Measurements from ENCODE around the gene MIXL1.

MIXL1 gene

DNA sequence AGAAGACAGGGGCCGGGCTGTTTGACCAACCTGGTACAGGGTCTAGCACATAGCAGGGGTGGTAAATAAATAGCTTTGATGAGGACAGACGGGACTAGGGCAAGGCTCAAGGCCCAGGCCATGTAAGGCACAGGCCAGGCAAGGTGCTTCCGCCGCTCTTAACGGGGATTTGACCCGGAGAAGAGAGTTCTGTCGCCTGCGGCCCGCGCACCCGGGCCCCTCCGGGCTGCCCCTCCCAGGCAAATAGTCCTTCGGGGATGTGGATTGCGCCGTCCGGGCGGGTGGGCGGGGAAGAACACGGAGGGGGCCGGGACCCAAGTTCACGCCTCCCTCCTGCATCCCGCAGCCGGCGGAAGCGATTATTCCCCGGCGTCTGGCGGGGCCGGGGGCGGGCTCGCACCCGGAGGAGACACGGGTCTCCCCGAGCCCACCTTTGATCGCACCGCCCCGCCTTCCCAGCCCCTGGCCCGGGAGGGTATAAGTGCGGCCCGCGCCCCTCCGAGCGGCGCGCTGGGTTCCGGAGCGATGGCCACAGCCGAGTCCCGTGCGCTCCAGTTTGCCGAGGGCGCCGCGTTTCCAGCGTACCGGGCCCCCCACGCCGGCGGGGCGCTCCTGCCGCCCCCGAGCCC, at the start of gene MIXL1:
Gene MIXL1 (plus strand): TSS at position 508 of the 629 bp plus-strand sequence. CDS start 18 bp downstream, at position 526.
- Histone ChIP-seq H2AFZ (peak within 1 kb of the TSS; percentile 66), H3K4me2 (ENCODE audit: low read length) (peak within 1 kb of the TSS; percentile 47), H3K4me1 (no peaks in the 10 kb centered on the region), H3K36me3 (ENCODE audit: control insufficient read depth, insufficient read depth, low read length) (no peaks in the 10 kb centered on the region), H3K4me3 (ENCODE audit: low read depth, low read length) (no peak within 1 kb of the TSS), H3K9me3 (ENCODE audit: control insufficient read depth, low read length) (no peaks in the 10 kb centered on the region), H3K9ac (no peak within 1 kb of the TSS), H3K27ac (no peak within 1 kb of the TSS), H3K27me3 (ENCODE audit: control insufficient read depth, insufficient read depth, low read length) (no peaks in the 10 kb centered on the region), H3K79me2 (no peaks in the 10 kb centered on the region)
- TF ChIP-seq, protein P1, sequence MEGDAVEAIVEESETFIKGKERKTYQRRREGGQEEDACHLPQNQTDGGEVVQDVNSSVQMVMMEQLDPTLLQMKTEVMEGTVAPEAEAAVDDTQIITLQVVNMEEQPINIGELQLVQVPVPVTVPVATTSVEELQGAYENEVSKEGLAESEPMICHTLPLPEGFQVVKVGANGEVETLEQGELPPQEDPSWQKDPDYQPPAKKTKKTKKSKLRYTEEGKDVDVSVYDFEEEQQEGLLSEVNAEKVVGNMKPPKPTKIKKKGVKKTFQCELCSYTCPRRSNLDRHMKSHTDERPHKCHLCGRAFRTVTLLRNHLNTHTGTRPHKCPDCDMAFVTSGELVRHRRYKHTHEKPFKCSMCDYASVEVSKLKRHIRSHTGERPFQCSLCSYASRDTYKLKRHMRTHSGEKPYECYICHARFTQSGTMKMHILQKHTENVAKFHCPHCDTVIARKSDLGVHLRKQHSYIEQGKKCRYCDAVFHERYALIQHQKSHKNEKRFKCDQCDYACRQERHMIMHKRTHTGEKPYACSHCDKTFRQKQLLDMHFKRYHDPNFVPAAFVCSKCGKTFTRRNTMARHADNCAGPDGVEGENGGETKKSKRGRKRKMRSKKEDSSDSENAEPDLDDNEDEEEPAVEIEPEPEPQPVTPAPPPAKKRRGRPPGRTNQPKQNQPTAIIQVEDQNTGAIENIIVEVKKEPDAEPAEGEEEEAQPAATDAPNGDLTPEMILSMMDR (IDR thresholded peaks at IDR 0.05), result no peak

DNA sequence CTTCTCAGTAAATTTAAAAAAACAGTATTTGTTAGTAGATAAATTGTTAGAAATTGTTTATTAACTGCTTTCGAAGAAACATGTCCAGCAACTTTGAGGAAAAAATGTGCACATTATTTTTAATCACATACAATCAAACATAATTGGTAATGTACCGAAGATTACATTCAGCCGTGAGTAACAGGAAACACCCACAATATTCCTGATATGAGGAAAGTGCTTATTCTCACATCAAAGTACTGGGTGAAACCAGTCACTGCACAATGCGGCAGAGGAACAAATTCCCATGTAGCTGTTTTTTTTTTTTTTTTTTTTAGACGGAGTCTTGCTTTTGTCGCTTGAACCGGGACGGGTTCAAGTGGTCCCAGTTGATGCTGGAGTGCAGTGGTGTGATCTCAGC, 46.6 kb upstream of the MIXL1 start:
- H3K4me3 ChIP-seq (ENCODE audit: low read depth, low read length), result no peak overlapping the region
- no peaks in the 10 kb centered on the region for H3K36me3 ChIP-seq (ENCODE audit: control insufficient read depth, insufficient read depth, low read length)
- H3K4me2 ChIP-seq (ENCODE audit: low read length), result no peak overlapping the region
- no peak overlapping the region for H3K9ac ChIP-seq
- TF ChIP-seq, protein P1 (IDR thresholded peaks at IDR 0.05), result no peak
- no peak overlapping the region for H2AFZ ChIP-seq
- no peaks in the 10 kb centered on the region for H3K27me3 ChIP-seq (ENCODE audit: control insufficient read depth, insufficient read depth, low read length)
- H3K9me3 ChIP-seq (ENCODE audit: control insufficient read depth, low read length), result no peaks in the 10 kb centered on the region
- H3K4me1 ChIP-seq, result no peaks in the 10 kb centered on the region
- no peak overlapping the region for H3K27ac ChIP-seq
- H3K79me2 ChIP-seq, result peaks cover 23% of the 10 kb centered on the region

DNA sequence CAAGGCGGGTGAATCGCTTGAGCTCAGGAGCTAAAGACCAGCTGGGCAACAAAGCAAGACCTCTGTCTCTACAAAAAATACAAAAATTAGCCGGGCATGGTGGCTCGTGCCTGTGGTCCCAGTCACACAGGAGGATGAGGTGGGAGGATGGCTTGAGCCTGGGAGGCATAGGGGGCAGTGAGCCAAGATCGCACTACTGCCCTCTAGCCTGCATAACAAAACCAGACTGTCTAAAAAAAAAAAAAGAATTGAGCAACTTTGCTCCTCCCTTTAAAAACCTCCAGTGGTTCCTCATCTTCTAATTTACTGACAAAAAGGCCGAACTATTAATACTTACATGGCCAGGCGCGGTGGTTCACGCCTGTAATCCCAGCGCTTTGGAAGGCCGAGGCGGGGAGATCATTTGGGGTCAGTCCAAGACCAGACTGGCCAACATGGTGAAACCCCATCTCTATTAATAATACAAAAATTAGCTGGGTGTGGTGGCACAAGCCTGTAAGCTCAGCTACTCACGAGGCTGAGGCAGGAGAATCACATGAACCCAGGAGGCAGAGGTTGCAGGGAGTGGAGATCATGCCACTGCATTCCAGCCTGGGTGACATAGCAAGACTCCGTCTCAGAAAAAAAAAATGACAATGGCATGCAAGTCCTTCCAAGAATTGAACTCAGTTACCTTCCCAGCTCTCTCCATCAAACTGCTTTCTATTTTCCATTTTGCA, 41.3 kb upstream of the MIXL1 start:
- Histone ChIP-seq H3K9ac (no peak overlapping the region), H3K27ac (no peak overlapping the region), H3K79me2 (peaks cover 40% of the 10 kb centered on the region), H3K36me3 (ENCODE audit: control insufficient read depth, insufficient read depth, low read length) (no peaks in the 10 kb centered on the region), H3K9me3 (ENCODE audit: control insufficient read depth, low read length) (no peaks in the 10 kb centered on the region), H3K4me3 (ENCODE audit: low read depth, low read length) (no peak overlapping the region), H3K4me2 (ENCODE audit: low read length) (no peak overlapping the region), H2AFZ (no peak overlapping the region), H3K4me1 (peaks cover 2% of the 10 kb centered on the region), H3K27me3 (ENCODE audit: control insufficient read depth, insufficient read depth, low read length) (no peaks in the 10 kb centered on the region)
- TF ChIP-seq, protein P1 (IDR thresholded peaks at IDR 0.05), result no peak

DNA sequence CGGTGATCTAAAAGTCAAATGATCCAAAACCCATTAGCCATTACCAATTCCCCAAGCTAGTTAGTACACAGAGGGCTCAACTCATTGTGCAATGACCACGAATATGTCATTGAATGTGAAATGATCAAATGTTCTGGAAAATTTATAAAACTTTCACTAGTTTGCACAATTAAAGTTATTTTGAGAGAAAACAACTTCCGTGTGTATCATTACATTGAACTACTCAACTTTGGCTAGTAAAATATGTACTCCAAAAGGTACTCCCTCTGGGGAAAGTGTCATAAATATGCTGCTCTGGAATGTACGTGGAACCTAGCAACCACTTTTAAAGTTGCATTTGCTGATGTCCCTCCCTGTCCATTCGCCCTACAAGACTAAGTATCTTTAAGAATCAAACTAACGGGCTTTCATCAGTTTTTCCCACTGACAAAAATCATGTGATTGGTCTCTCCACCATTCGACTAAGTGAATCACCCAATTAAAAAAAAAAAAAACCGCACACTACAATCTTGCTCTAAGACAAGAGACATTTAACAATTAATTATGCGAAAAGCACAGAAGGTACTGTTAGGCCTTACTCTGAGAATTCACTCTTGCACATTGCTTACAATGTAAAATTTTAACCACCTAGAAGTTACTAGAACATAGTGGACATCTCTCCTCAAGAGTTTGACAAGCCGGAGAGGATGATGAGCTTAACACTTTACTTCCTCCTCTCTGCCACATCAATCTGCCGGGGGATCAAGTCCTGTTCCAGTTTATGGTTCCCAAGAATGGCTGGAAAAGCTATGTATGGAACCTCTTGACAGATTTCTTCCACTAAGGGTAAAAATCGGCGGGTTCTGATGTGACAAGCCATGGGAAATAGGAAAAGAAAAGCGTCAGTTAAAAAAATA, 38.1 kb upstream of the MIXL1 start:
- TF ChIP-seq, protein P1 (IDR thresholded peaks at IDR 0.05), result no peak
- Histone ChIP-seq H3K4me1 (peaks cover 2% of the 10 kb centered on the region), H3K36me3 (ENCODE audit: control insufficient read depth, insufficient read depth, low read length) (no peaks in the 10 kb centered on the region), H3K4me3 (ENCODE audit: low read depth, low read length) (peak overlapping the region; percentile 93), H3K4me2 (ENCODE audit: low read length) (peak overlapping the region; percentile 95), H3K79me2 (peaks cover 26% of the 10 kb centered on the region), H3K9me3 (ENCODE audit: control insufficient read depth, low read length) (no peaks in the 10 kb centered on the region), H2AFZ (peak overlapping the region; percentile 99), H3K27ac (peak overlapping the region; percentile 91), H3K9ac (peak overlapping the region; percentile 53), H3K27me3 (ENCODE audit: control insufficient read depth, insufficient read depth, low read length) (no peaks in the 10 kb centered on the region)

Data from parathyroid adenoma (tissue), 2 donors.